AG08395 (cell line): ENCODE measurements around the gene WDR20.
"Not testable (repeated sequence)": the region's sequence is repeated elsewhere in the genome, so short reads cannot be mapped to it uniquely, and the experiment has no call there.

Source experiments
- DNase-seq: peaks from one replicate; pipeline ENCODE4 v3.0.0; 2012; ENCODE audit warnings: mixed read lengths, low spot score

Gene WDR20

GRCh38 chr14:102134021-102134420, 5.7 kb upstream of the WDR20 start:
- DNase-seq: not testable (repeated sequence)

GRCh38 chr14:102134719-102135118, 5.0 kb upstream of the WDR20 start:
- DNase-seq: not testable (repeated sequence)

GRCh38 chr14:102135456-102135855, 4.2 kb upstream of the WDR20 start:
- DNase-seq: not testable (repeated sequence)

GRCh38 chr14:102138535-102138934, 1.2 kb upstream of the WDR20 start:
- no peak for DNase-seq

GRCh38 chr14:102138961-102139285, 774 bp upstream of the WDR20 start:
- DNase-seq: no peak

GRCh38 chr14:102140027-102140749, 491 bp downstream of the WDR20 start:
- DNase-seq: peak; percentile 41

- no peak for DNase-seq
These were observed 1.1 kb downstream of the WDR20 start for GRCh38 chr14:102140750-102141145.

GRCh38 chr14:102141797-102142196, 2.1 kb downstream of the WDR20 start:
- DNase-seq: no peak

GRCh38 chr14:102144914-102145313, 5.2 kb downstream of the WDR20 start:
- DNase-seq: no peak

- DNase-seq: no peak
These were observed 5.7 kb downstream of the WDR20 start for GRCh38 chr14:102145395-102145794.

GRCh38 chr14:102146423-102146822, 6.7 kb downstream of the WDR20 start:
- no peak for DNase-seq

GRCh38 chr14:102150083-102150482, 10.4 kb downstream of the WDR20 start:
- no peak for DNase-seq

GRCh38 chr14:102150744-102151143, 11.0 kb downstream of the WDR20 start:
- no peak for DNase-seq

- not testable (repeated sequence) for DNase-seq
These were observed 11.7 kb downstream of the WDR20 start for GRCh38 chr14:102151411-102151810.

- DNase-seq: no peak
These were observed 14.4 kb downstream of the WDR20 start for GRCh38 chr14:102154121-102154520.

GRCh38 chr14:102154821-102155549, 15.3 kb downstream of the WDR20 start:
- DNase-seq: no peak

GRCh38 chr14:102157346-102157745, 17.6 kb downstream of the WDR20 start:
- DNase-seq: no peak

GRCh38 chr14:102158797-102159196, 19.1 kb downstream of the WDR20 start:
- no peak for DNase-seq

- DNase-seq: no peak
These were observed 20.1 kb downstream of the WDR20 start for GRCh38 chr14:102159841-102160240.

- no peak for DNase-seq
These were observed 22.8 kb downstream of the WDR20 start for GRCh38 chr14:102162487-102162886.

GRCh38 chr14:102164241-102164641, 24.5 kb downstream of the WDR20 start:
- peak; percentile 55 for DNase-seq

GRCh38 chr14:102164965-102165364, 25.3 kb downstream of the WDR20 start:
- DNase-seq: no peak

- DNase-seq: no peak
These were observed 30.4 kb downstream of the WDR20 start for GRCh38 chr14:102170061-102170460.
